Neural crest cell (in vitro differentiated cells): ENCODE results near the gene MRAP. TPM values are rescaled to one million over a fixed set of nuclear protein-coding genes. Genes with fewer than 3 reads are reported as not detected.

Experiments used
- DNase-seq: peaks from one replicate; pipeline ENCODE4 v3.0.0; 2021; ENCODE audit warnings: low read depth, mixed read lengths, low spot score
- H3K27ac Mint-ChIP-seq: one replicate; pipeline ENCODE4 v1.8.0; 2021; ENCODE audit warnings: mild to moderate bottlenecking, mixed read lengths; ENCODE audit not compliant: unreplicated experiment
- H3K27me3 Mint-ChIP-seq: 2 replicates; pipeline ENCODE4 v1.8.0; 2021; ENCODE audit warnings: low read depth, mild to moderate bottlenecking, mixed read lengths
- H3K36me3 Mint-ChIP-seq: 2 replicates; pipeline ENCODE4 v1.8.0; 2021; ENCODE audit warnings: low read depth, mild to moderate bottlenecking, mixed read lengths
- H3K4me1 Mint-ChIP-seq: 2 replicates; pipeline ENCODE4 v1.8.0; 2021; ENCODE audit warnings: mixed read lengths
- H3K4me3 Mint-ChIP-seq: one replicate; pipeline ENCODE4 v1.8.0; 2021; ENCODE audit warnings: mild to moderate bottlenecking, mixed read lengths
- H3K9me3 Mint-ChIP-seq: 2 replicates; pipeline ENCODE4 v1.8.0; 2021; ENCODE audit warnings: mixed read lengths
- total RNA-seq: library from RNA; stranded (reverse); gene quantifications from 2 replicates; pipeline ENCODE4 v1.2.1, GENCODE V29; 2021
- TF ChIP-seq, protein P1 (sequence below): fragments of 200-600 bp; sonication (generic); conservative IDR thresholded peaks from 2 replicates; pipeline ENCODE4 v1.5.0; 2021; ENCODE audit warnings: antibody characterized with exemption, mild to moderate bottlenecking

The MRAP gene
- total RNA-seq, 1 donor from 2014 or later = not detected

DNA sequence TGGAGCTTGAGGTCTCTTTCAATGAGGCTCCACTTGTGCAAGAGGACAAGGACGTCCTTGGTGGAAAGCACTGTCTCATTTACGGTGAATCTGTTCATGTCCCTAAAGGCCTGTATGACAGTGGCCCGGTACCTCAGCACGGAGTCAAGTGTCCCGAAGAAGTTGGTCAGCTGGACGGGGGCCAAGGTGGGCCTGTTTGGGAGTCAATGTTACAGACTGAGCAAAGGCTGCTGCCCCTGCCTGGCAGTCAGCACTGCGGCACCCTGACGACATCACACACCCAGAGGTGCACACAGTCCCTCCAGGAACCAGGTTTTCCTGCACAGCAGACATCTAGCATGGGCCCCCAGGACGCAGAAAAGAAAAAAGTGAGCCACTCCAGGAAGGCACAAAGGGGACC lies 19.1 kb downstream of the MRAP start:
- no peaks in the 10 kb centered on the region for H3K9me3 Mint-ChIP-seq
- DNase-seq = no peak
- H3K4me3 Mint-ChIP-seq = no peak overlapping the region
- no peak overlapping the region for H3K27ac Mint-ChIP-seq
- no peaks in the 10 kb centered on the region for H3K36me3 Mint-ChIP-seq
- TF ChIP-seq, protein P1, sequence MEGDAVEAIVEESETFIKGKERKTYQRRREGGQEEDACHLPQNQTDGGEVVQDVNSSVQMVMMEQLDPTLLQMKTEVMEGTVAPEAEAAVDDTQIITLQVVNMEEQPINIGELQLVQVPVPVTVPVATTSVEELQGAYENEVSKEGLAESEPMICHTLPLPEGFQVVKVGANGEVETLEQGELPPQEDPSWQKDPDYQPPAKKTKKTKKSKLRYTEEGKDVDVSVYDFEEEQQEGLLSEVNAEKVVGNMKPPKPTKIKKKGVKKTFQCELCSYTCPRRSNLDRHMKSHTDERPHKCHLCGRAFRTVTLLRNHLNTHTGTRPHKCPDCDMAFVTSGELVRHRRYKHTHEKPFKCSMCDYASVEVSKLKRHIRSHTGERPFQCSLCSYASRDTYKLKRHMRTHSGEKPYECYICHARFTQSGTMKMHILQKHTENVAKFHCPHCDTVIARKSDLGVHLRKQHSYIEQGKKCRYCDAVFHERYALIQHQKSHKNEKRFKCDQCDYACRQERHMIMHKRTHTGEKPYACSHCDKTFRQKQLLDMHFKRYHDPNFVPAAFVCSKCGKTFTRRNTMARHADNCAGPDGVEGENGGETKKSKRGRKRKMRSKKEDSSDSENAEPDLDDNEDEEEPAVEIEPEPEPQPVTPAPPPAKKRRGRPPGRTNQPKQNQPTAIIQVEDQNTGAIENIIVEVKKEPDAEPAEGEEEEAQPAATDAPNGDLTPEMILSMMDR = no peak
- H3K27me3 Mint-ChIP-seq = no peaks in the 10 kb centered on the region
- H3K4me1 Mint-ChIP-seq = no peaks in the 10 kb centered on the region

DNA sequence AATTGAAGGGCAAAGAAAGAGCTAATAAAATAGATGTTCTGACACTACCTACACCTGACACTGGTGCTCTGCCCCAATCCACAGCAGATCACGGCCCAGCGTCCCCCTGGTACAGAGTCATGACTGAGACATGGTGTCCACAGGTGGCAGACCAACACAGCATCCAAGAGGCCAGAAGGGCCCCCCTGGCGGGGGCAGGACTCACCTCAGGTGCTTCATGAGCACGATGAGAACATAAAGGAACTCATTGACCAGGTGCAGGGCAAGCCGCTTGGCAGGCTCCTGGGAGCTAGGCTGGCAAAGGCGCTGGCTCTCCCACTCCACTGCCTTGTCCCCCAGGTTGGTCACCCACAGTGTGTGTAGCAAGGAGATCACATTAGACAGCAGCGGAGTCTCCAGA lies 20.4 kb downstream of the MRAP start:
- TF ChIP-seq, protein P1 = no peak
- Mint-ChIP-seq H3K4me1 (no peaks in the 10 kb centered on the region), H3K27me3 (no peaks in the 10 kb centered on the region), H3K4me3 (no peak overlapping the region), H3K36me3 (peaks cover 3% of the 10 kb centered on the region), H3K9me3 (no peaks in the 10 kb centered on the region), H3K27ac (no peak overlapping the region)
- DNase-seq = no peak

DNA sequence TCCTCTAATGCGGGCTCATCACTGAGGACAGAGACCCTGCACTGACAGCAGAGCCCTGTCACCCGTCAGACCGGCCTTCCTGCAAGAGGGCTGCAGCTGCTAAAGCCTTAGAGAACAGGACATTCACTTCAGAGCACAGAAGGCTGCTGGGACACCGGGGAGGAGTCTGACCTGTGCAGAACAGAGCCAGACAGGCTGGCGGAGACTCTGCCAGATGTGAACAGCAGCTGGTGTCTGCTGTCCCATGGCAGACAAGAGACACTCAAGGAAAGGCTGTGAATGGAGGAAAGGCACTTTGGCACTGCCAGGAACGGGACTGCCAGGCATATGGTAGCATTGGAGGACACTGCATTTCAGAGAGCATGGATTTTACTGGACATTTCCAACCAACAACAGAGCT lies 21.4 kb downstream of the MRAP start:
- TF ChIP-seq, protein P1 = no peak
- Mint-ChIP-seq H3K4me3 (no peak overlapping the region), H3K9me3 (no peaks in the 10 kb centered on the region), H3K27ac (no peak overlapping the region), H3K36me3 (peaks cover 8% of the 10 kb centered on the region), H3K4me1 (no peaks in the 10 kb centered on the region), H3K27me3 (no peaks in the 10 kb centered on the region)
- no peak for DNase-seq

DNA sequence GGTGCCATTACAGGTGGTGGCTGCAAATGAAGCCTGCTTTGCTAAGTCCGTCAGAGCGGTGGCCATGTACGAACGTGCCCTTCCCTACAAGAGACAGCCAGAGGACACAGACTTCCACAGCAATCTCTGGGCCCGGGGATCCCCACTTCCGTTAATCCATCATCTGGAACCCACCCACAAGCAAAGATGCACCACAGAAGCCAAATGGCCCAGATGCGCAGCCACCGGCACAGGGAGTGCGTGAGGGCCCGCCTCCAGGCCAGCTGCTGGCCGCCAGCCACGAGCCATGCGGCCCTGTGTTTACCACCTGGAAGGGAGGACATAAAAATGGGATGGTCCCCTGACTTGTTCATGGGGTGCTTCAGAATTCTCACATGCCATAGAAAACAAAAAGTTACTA lies 22.1 kb downstream of the MRAP start:
- H3K27ac Mint-ChIP-seq = no peak overlapping the region
- no peaks in the 10 kb centered on the region for H3K9me3 Mint-ChIP-seq
- TF ChIP-seq, protein P1 = no peak
- H3K4me3 Mint-ChIP-seq = no peak overlapping the region
- no peaks in the 10 kb centered on the region for H3K4me1 Mint-ChIP-seq
- no peak for DNase-seq
- peaks cover 13% of the 10 kb centered on the region for H3K36me3 Mint-ChIP-seq
- H3K27me3 Mint-ChIP-seq = no peaks in the 10 kb centered on the region

DNA sequence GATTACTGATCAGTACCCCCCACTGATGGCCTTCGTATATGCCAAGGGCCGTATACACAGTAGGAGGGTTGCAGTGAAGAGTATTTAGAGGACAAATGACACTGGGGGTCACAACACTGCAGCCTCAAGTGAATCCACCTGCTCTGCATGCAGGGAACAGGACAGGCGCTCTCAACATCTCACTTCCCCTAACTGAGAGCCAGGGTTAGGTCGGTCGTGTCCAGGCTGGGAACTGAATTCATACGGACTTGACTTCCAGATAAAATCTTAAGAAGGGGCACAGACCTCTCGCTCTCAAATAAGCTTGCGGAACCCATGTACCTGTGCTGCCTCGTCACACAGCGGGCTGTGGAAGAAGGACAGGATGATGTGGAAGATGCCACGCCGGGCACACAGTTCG lies 22.8 kb downstream of the MRAP start:
- Mint-ChIP-seq H3K4me1 (no peaks in the 10 kb centered on the region), H3K4me3 (no peak overlapping the region), H3K36me3 (peaks cover 16% of the 10 kb centered on the region), H3K9me3 (no peaks in the 10 kb centered on the region), H3K27me3 (no peaks in the 10 kb centered on the region), H3K27ac (no peak overlapping the region)
- TF ChIP-seq, protein P1 = no peak
- DNase-seq = no peak

DNA sequence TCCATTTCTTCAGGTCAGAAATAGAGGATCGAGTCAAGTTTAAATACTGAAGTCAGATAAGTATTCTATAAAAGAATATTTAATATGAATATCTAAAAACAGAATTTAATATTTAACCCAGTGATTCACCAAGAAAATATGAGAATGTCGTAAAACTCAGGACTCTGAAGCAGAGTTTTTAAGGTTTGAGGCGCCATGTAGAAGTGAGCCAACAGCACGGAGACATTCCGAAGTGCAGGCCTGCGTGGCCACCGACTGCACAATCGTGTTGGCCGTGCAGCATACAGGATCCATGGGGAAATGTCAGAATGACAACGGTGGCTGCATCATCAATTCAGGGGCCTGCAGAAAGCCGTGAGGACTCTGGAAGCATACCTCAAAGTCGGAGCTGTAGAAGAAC lies 23.4 kb downstream of the MRAP start:
- peaks cover 20% of the 10 kb centered on the region for H3K36me3 Mint-ChIP-seq
- DNase-seq = no peak
- H3K9me3 Mint-ChIP-seq = peaks cover 2% of the 10 kb centered on the region
- H3K27me3 Mint-ChIP-seq = no peaks in the 10 kb centered on the region
- no peak overlapping the region for H3K27ac Mint-ChIP-seq
- no peaks in the 10 kb centered on the region for H3K4me1 Mint-ChIP-seq
- TF ChIP-seq, protein P1 = no peak
- H3K4me3 Mint-ChIP-seq = no peak overlapping the region
